ENCODE results near the gene VAC14.

VAC14 gene

GRCh38 chr16:70681382-70682238 lies 119.3 kb downstream of the VAC14 start:
- no peak for TF ChIP-seq CTCF (conservative IDR thresholded peaks at IDR 0.05)
- H3K27ac ChIP-seq: peak overlapping the region; percentile 23; the same call in 1 of the 2 replicates

GRCh38 chr16:70680495-70681381 lies 120.2 kb downstream of the VAC14 start:
- H3K27ac ChIP-seq: 0 out of 2 replicates have a peak overlapping the region, but pooled peaks have one; percentile 23

GRCh38 chr16:70679671-70680494 lies 121.1 kb downstream of the VAC14 start:
- peak; percentile 50; the same call in 1 of the 2 replicates for TF ChIP-seq CTCF (conservative IDR thresholded peaks at IDR 0.05)
- no peak overlapping the region for H3K27ac ChIP-seq

More at GRCh38 chr16:70680495-70681381, 120.2 kb downstream of the VAC14 start:
- TF ChIP-seq CTCF (conservative IDR thresholded peaks at IDR 0.05): no peak

- no peak overlapping the region for H3K27ac ChIP-seq
- TF ChIP-seq CTCF (conservative IDR thresholded peaks at IDR 0.05): no peak
These were observed 121.9 kb downstream of the VAC14 start for GRCh38 chr16:70678898-70679670.

GRCh38 chr16:70678121-70678897 lies 122.6 kb downstream of the VAC14 start:
- no peak for TF ChIP-seq CTCF (conservative IDR thresholded peaks at IDR 0.05)
- H3K27ac ChIP-seq: no peak overlapping the region

GRCh38 chr16:70677499-70678120 lies 123.3 kb downstream of the VAC14 start:
- no peak overlapping the region for H3K27ac ChIP-seq
- TF ChIP-seq CTCF (conservative IDR thresholded peaks at IDR 0.05): no peak
